Parathyroid adenoma (tissue), 2 donors: ENCODE results near the gene PDE4D.

ENCODE experiments used
- H2AFZ ChIP-seq: fragments of 300-600 bp; sonication (generic); one replicate; pipeline ENCODE4 v1.7.0; 2017; ENCODE audit warnings: antibody characterized with exemption, mild to moderate bottlenecking
- H3K27ac ChIP-seq: fragments of 300-600 bp; sonication (generic); one replicate; pipeline ENCODE4 v1.7.0; 2017
- H3K27me3 ChIP-seq: fragments of 300-600 bp; sonication (generic); one replicate; pipeline ENCODE4 v1.7.0; 2017; ENCODE audit warnings: low read length; ENCODE audit not compliant: control insufficient read depth, insufficient read depth
- H3K36me3 ChIP-seq: fragments of 300-600 bp; sonication (generic); one replicate; pipeline ENCODE4 v1.7.0; 2017; ENCODE audit warnings: low read length; ENCODE audit not compliant: control insufficient read depth, insufficient read depth
- H3K4me1 ChIP-seq: fragments of 300-600 bp; sonication (generic); one replicate; pipeline ENCODE4 v1.7.0; 2017; ENCODE audit warnings: control low read depth
- H3K4me2 ChIP-seq: fragments of 300-600 bp; sonication (generic); one replicate; pipeline ENCODE4 v1.7.0; 2017; ENCODE audit warnings: low read length
- H3K4me3 ChIP-seq: fragments of 300-600 bp; sonication (generic); one replicate; pipeline ENCODE4 v1.7.0; 2017; ENCODE audit warnings: low read depth, low read length
- H3K79me2 ChIP-seq: fragments of 300-600 bp; sonication (generic); one replicate; pipeline ENCODE4 v1.7.0; 2017; ENCODE audit warnings: control low read depth
- H3K9ac ChIP-seq: fragments of 300-600 bp; sonication (generic); one replicate; pipeline ENCODE4 v1.7.0; 2017; ENCODE audit warnings: mild to moderate bottlenecking
- H3K9me3 ChIP-seq: fragments of 300-600 bp; sonication (generic); one replicate; pipeline ENCODE4 v1.7.0; 2017; ENCODE audit warnings: low read length; ENCODE audit not compliant: control insufficient read depth
- TF ChIP-seq, protein P1 (sequence below): fragments of 300-600 bp; sonication (generic); IDR thresholded peaks from one replicate; pipeline ENCODE4 v1.7.0; 2017; ENCODE audit warnings: antibody characterized with exemption, mild to moderate bottlenecking
- donor health status: primary hyperparathyroidism.

Gene PDE4D

GRCh38 chr5:59037941-59038797 lies 855.4 kb downstream of the PDE4D start:
- Histone ChIP-seq H3K9ac (no peak overlapping the region), H3K4me3 (peak overlapping the region; percentile 61)

GRCh38 chr5:59037453-59037852 lies 856.1 kb downstream of the PDE4D start:
- Histone ChIP-seq H3K79me2 (no peaks in the 10 kb centered on the region), H3K36me3 (no peaks in the 10 kb centered on the region), H3K27me3 (no peaks in the 10 kb centered on the region), H3K4me1 (peaks cover 11% of the 10 kb centered on the region), H3K4me2 (no peak overlapping the region), H3K9me3 (no peaks in the 10 kb centered on the region), H2AFZ (no peak overlapping the region), H3K27ac (no peak overlapping the region), H3K4me3 (no peak overlapping the region), H3K9ac (no peak overlapping the region)
- TF ChIP-seq, protein P1, sequence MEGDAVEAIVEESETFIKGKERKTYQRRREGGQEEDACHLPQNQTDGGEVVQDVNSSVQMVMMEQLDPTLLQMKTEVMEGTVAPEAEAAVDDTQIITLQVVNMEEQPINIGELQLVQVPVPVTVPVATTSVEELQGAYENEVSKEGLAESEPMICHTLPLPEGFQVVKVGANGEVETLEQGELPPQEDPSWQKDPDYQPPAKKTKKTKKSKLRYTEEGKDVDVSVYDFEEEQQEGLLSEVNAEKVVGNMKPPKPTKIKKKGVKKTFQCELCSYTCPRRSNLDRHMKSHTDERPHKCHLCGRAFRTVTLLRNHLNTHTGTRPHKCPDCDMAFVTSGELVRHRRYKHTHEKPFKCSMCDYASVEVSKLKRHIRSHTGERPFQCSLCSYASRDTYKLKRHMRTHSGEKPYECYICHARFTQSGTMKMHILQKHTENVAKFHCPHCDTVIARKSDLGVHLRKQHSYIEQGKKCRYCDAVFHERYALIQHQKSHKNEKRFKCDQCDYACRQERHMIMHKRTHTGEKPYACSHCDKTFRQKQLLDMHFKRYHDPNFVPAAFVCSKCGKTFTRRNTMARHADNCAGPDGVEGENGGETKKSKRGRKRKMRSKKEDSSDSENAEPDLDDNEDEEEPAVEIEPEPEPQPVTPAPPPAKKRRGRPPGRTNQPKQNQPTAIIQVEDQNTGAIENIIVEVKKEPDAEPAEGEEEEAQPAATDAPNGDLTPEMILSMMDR, result no peak

More at GRCh38 chr5:59037941-59038797, 855.4 kb downstream of the PDE4D start:
- Histone ChIP-seq H3K36me3 (no peaks in the 10 kb centered on the region), H3K9me3 (no peaks in the 10 kb centered on the region), H3K27ac (no peak overlapping the region), H2AFZ (peak overlapping the region; percentile 93), H3K4me2 (peak overlapping the region; percentile 87), H3K27me3 (no peaks in the 10 kb centered on the region), H3K79me2 (no peaks in the 10 kb centered on the region), H3K4me1 (peaks cover 12% of the 10 kb centered on the region)
- TF ChIP-seq, protein P1, result no peak

- H3K4me3 ChIP-seq, result no peak overlapping the region
- TF ChIP-seq, protein P1, result no peak
- H3K9me3 ChIP-seq, result no peaks in the 10 kb centered on the region
- H2AFZ ChIP-seq, result no peak overlapping the region
- H3K36me3 ChIP-seq, result no peaks in the 10 kb centered on the region
- H3K27me3 ChIP-seq, result no peaks in the 10 kb centered on the region
- no peak overlapping the region for H3K4me2 ChIP-seq
- peaks cover 7% of the 10 kb centered on the region for H3K4me1 ChIP-seq
- H3K79me2 ChIP-seq, result no peaks in the 10 kb centered on the region
- no peak overlapping the region for H3K27ac ChIP-seq
- H3K9ac ChIP-seq, result no peak overlapping the region
These were observed 856.5 kb downstream of the PDE4D start for GRCh38 chr5:59037041-59037440.

DNA sequence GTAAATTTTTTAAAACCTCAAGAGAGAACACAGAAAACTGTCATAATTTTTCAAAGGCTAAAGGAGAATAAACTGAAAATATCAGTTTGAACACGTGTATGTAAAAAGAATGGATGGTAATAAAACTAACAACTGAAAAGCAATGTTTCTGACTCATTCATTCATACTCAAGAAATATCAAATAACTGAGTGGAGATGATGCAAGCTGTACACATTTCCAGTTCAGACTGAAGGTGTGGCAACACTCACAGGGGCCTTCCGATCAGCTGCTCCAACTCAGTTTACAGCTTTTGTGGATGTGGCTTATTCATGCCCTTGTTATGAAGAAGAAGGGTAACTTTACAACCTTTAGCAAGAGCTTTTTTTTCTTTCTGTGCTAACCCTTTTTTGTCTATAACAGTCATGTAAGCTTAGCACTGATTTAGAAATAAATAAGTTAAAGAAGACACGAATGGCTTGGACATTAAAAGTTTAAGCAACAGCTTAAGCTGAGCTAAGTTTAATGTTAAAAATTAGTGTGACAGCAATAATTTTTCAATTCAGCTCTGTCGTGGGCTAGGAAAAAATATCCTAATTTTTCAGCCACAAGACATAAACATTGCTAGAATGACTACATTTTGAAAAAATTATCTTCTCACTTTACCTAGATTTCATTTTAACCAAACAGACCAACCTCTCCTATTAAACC lies 857.1 kb downstream of the PDE4D start:
- H3K79me2 ChIP-seq, result no peaks in the 10 kb centered on the region
- no peaks in the 10 kb centered on the region for H3K36me3 ChIP-seq
- no peak overlapping the region for H2AFZ ChIP-seq
- H3K4me3 ChIP-seq, result no peak overlapping the region
- H3K27ac ChIP-seq, result no peak overlapping the region
- H3K4me1 ChIP-seq, result peaks cover 4% of the 10 kb centered on the region
- no peaks in the 10 kb centered on the region for H3K27me3 ChIP-seq
- H3K9me3 ChIP-seq, result no peaks in the 10 kb centered on the region
- H3K9ac ChIP-seq, result no peak overlapping the region
- TF ChIP-seq, protein P1, result no peak
- H3K4me2 ChIP-seq, result no peak overlapping the region
